K562 (cell line): ENCODE measurements around the gene SRBD1. TPM values are rescaled to one million over a fixed set of nuclear protein-coding genes. Genes with fewer than 3 reads are reported as not detected.

Source experiments
- ARNT ChIP-seq, 2 experiments: fragments of 450-650 bp; IDR thresholded peaks; 2 replicates each; pipeline ENCODE4 v1.6.1; 2016; ENCODE audit warnings: mild to moderate bottlenecking in 1 of 2
- BACH1 ChIP-seq: fragments of 200-800 bp; sonication (Bioruptor generic); IDR thresholded peaks from 2 replicates; pipeline ENCODE4 v1.6.1; 2016; ENCODE audit warnings: missing genetic modification characterization, missing compliant biosample characterization
- BRD4 ChIP-seq: fragments of 200-600 bp; sonication (generic); IDR thresholded peaks from 2 replicates; pipeline ENCODE4 v1.6.1; 2017; ENCODE audit warnings: inconsistent platforms
- CBX2 ChIP-seq: fragments of 200-600 bp; sonication (generic); IDR thresholded peaks from one replicate; pipeline ENCODE4 v1.6.1; 2012; ENCODE audit warnings: mild to moderate bottlenecking, low read length, inconsistent platforms; ENCODE audit not compliant: insufficient read depth, poor library complexity, severe bottlenecking
- HDAC8 ChIP-seq: fragments of 450-650 bp; IDR thresholded peaks from 2 replicates; pipeline ENCODE4 v1.6.1; 2016; ENCODE audit warnings: mild to moderate bottlenecking, missing genetic modification characterization, moderate library complexity, missing compliant biosample characterization
- JUNB ChIP-seq: fragments of 450-650 bp; formaldehyde crosslinking; conservative IDR thresholded peaks from 2 replicates; pipeline ENCODE4 v1.4.0; 2020; ENCODE audit warnings: mild to moderate bottlenecking
- KLF16 ChIP-seq: IDR thresholded peaks from 2 replicates; pipeline ENCODE4 v1.6.1; 2016; ENCODE audit warnings: antibody characterized with exemption
- MEF2A ChIP-seq: IDR thresholded peaks from 2 replicates; pipeline ENCODE4 v1.6.1; 2011; ENCODE audit warnings: low read depth, mild to moderate bottlenecking, low read length, moderate library complexity; ENCODE audit not compliant: control insufficient read depth
- MEF2D ChIP-seq: conservative IDR thresholded peaks from 2 replicates; pipeline ENCODE4 v1.6.1; 2016; ENCODE audit warnings: low read depth, missing genetic modification characterization, missing compliant biosample characterization
- MEIS2 ChIP-seq: fragments of 450-650 bp; IDR thresholded peaks from 2 replicates; pipeline ENCODE4 v1.6.1; 2014; ENCODE audit warnings: mild to moderate bottlenecking; ENCODE audit not compliant: partially characterized antibody
- NFATC3 ChIP-seq: fragments of 450-650 bp; IDR thresholded peaks from 2 replicates; pipeline ENCODE4 v1.6.1; 2017; ENCODE audit warnings: mild to moderate bottlenecking
- NFIX ChIP-seq: fragments of 250-450 bp; sonication (Bioruptor Pico); IDR thresholded peaks from 2 replicates; pipeline ENCODE4 v1.4.0; 2020; ENCODE audit warnings: low read depth, mild to moderate bottlenecking, moderate library complexity
- NUFIP1 ChIP-seq: fragments of 450-650 bp; IDR thresholded peaks from 2 replicates; pipeline ENCODE4 v1.6.1; 2018; ENCODE audit not compliant: partially characterized antibody
- RBBP5 ChIP-seq: fragments of 200-600 bp; sonication (generic); IDR thresholded peaks from 2 replicates; pipeline ENCODE4 v1.6.1; 2012; ENCODE audit warnings: borderline replicate concordance, mild to moderate bottlenecking, low read length, control low read depth, inconsistent platforms; ENCODE audit not compliant: insufficient read depth, poor library complexity, severe bottlenecking
- RFX5 ChIP-seq: IDR thresholded peaks from 2 replicates; pipeline ENCODE4 v1.6.1; 2011; ENCODE audit warnings: low read depth, mild to moderate bottlenecking, improper control_type of control experiment, low read length
- RNF2 ChIP-seq: sonication (generic); IDR thresholded peaks from 2 replicates; pipeline ENCODE4 v1.6.1; 2016
- SREBF2 ChIP-seq: sonication (generic); formaldehyde crosslinking; IDR thresholded peaks from 2 replicates; pipeline ENCODE4 v1.4.0; 2020; ENCODE audit warnings: mild to moderate bottlenecking, missing genetic modification reagents
- STAG1 ChIP-seq: sonication (generic); formaldehyde crosslinking; IDR thresholded peaks from 2 replicates; pipeline ENCODE4 v1.5.0; 2020; ENCODE audit warnings: missing genetic modification reagents, borderline replicate concordance
- TAF9B ChIP-seq: fragments of 450-650 bp; IDR thresholded peaks from 2 replicates; pipeline ENCODE4 v1.6.1; 2018; ENCODE audit warnings: mild to moderate bottlenecking; ENCODE audit not compliant: partially characterized antibody
- TRIM28 ChIP-seq: fragments of 450-650 bp; IDR thresholded peaks from 2 replicates; pipeline ENCODE4 v1.6.1; 2017
- ZBTB7A ChIP-seq: IDR thresholded peaks from 2 replicates; pipeline ENCODE4 v1.6.1; 2011; ENCODE audit warnings: low read depth, mild to moderate bottlenecking, low read length, moderate library complexity, borderline replicate concordance; ENCODE audit not compliant: control insufficient read depth
- ZC3H11A ChIP-seq: IDR thresholded peaks from 2 replicates; pipeline ENCODE4 v1.6.1; 2012; ENCODE audit warnings: low read depth, low read length, improper control_type of control experiment
- ZFP36 ChIP-seq: fragments of 150-350 bp; IDR thresholded peaks from 2 replicates; pipeline ENCODE4 v1.6.1; 2018; ENCODE audit warnings: low read length, low read depth; ENCODE audit not compliant: partially characterized antibody
- ZKSCAN8 ChIP-seq: fragments of 200-800 bp; sonication (Bioruptor generic); IDR thresholded peaks from 2 replicates; pipeline ENCODE4 v1.6.1; 2016; ENCODE audit warnings: missing genetic modification characterization, missing compliant biosample characterization
- ZNF124 ChIP-seq: sonication (generic); formaldehyde crosslinking; IDR thresholded peaks from 2 replicates; pipeline ENCODE4 v1.8.1; 2022; ENCODE audit warnings: missing genetic modification reagents
- ZNF146 ChIP-seq: IDR thresholded peaks from one replicate; pipeline ENCODE4 v1.6.1; 2018; ENCODE audit warnings: missing compliant biosample characterization; ENCODE audit not compliant: unreplicated experiment
- ZNF398 ChIP-seq: fragments of 250-450 bp; sonication (Bioruptor Pico); IDR thresholded peaks from 2 replicates; pipeline ENCODE4 v1.8.0; 2021; ENCODE audit warnings: moderate library complexity, mild to moderate bottlenecking, inconsistent platforms
- ZNF75A ChIP-seq: fragments of 450-650 bp; formaldehyde crosslinking; IDR thresholded peaks from 2 replicates; pipeline ENCODE4 v1.4.0; 2020; ENCODE audit warnings: mild to moderate bottlenecking
- ZNF77 ChIP-seq: fragments of 250-450 bp; sonication (Bioruptor Pico); IDR thresholded peaks from 2 replicates; pipeline ENCODE4 v1.5.0; 2020
- polyA plus RNA-seq, 8 experiments: library from polyadenylated mRNA; depleted of rRNA in 4 of 8; stranded (reverse) in 5 of 8; unstranded in 3 of 8; fragments of >200 nt; fragmentation: Nextera tagmentation in 2 of 8; fragmentation: Illumina TruSeq in 1 of 8; extraction: Ambion mirVana in 2 of 8; extraction: Trizol in 1 of 8; gene quantifications; 2 replicates each; pipeline versions ENCODE4 v1.2.1 to v1.2.3, GENCODE V29; 2011 to 2014; ENCODE audit warnings: inconsistent platforms in 1 of 8, missing spikeins in 1 of 8
- total RNA-seq, 7 experiments: library from RNA; depleted of rRNA in 6 of 7; stranded (reverse); fragments of >200 nt in 6 of 7; fragmentation: Illumina TruSeq in 2 of 7; extraction: Trizol in 2 of 7; gene quantifications; 2 replicates each; pipeline versions ENCODE4 v1.2.1 to v1.2.3, GENCODE V29; 2011 to 2021; ENCODE audit warnings: low replicate concordance in 1 of 7
- TF ChIP-seq, protein P1 (sequence below), 2 experiments: fragments of 450-650 bp in 1 of 2; sonication (generic) in 1 of 2; formaldehyde crosslinking in 1 of 2; IDR thresholded peaks in 1 of 2; conservative IDR thresholded peaks in 1 of 2; 2 replicates each; pipeline versions ENCODE4 v1.6.1 to v1.8.1; 2016 to 2023; ENCODE audit warnings: mild to moderate bottlenecking in 2 of 2, moderate library complexity in 2 of 2, inconsistent platforms in 1 of 2, missing genetic modification reagents in 1 of 2

The SRBD1 gene
- total and polyA plus RNA-seq, 9 of the 15 experiments (the other 6 are each of a cell fraction or from before 2014, with no cell fraction given) = 6.9 to 23.2 (median 14.7) TPM

DNA sequence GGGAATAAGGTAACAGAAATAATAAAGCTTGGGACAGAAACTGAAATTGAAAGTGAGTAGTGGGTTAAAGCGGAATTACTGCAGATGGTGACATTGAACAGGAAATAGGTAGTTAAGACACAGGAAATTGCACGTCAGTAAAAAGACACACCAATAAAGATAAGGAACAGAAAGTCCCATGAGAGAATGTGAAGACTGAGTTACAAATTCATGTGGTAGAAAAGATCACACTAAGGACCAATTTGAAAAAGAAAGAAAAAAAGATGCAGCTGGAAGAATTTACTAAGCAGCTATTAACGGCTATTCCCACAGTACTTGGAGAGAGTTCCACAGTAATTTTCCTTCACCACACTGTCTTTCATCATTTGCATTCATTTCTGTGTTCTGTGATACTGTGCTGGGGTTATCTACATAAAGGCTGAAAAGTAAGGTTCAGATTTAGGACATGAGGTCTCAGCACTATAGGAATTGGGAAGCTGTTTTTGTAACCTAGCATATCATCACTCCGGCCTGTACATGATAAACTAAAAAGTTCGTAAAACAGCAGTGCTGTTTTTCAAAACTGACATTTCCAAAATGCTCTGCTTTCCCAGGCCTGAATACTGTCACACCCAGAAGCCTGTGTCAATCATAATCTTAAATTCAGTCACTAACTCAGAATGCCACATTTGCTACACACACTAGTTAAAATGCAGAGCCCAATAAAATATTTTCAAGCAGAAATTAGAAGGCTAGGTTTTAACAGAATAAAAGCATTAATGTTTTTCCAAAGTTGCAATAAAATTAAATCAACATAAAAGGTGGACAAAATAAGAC lies 42.9 kb downstream of the SRBD1 start (continued):
- TF ChIP-seq ARNT (IDR thresholded peaks at IDR 0.05) (no peak), JUNB (CRISPR knock-in tag) (no peak), MEF2A (no peak), RNF2 (no peak), MEIS2 (peak; percentile 4), ZC3H11A (no peak), RFX5 (no peak), NFATC3 (no peak), ZBTB7A (no peak), RBBP5 (no peak), ZNF77 (CRISPR knock-in tag) (no peak), TRIM28 (no peak), CBX2 (no peak), ZNF75A (CRISPR knock-in tag) (no peak), ZNF398 (no peak), HDAC8 (tag) (no peak), BACH1 (tag) (no peak), TAF9B (no peak), ZKSCAN8 (CRISPR knock-in tag) (no peak), MEF2D (no peak), NFIX (CRISPR knock-in tag) (no peak), STAG1 (CRISPR knock-in tag) (no peak), BRD4 (no peak), SREBF2 (CRISPR knock-in tag) (no peak), ZNF146 (CRISPR knock-in tag) (no peak), KLF16 (no peak), ZFP36 (no peak), NUFIP1 (no peak), ZNF124 (CRISPR knock-in tag) (no peak)
- TF ChIP-seq, protein P1, sequence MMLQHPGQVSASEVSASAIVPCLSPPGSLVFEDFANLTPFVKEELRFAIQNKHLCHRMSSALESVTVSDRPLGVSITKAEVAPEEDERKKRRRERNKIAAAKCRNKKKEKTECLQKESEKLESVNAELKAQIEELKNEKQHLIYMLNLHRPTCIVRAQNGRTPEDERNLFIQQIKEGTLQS (IDR thresholded peaks at IDR 0.05) = no peak
- TF ChIP-seq, protein P1 (CRISPR knock-in tag; conservative IDR thresholded peaks at IDR 0.05) = no peak
